Effector memory CD4-positive, alpha-beta T cell (primary cell): ENCODE results near the gene AFF1.
A peak's percentile ranks its signal among the peaks of the same experiment; 100 is the strongest.

ENCODE experiments used
- DNase-seq, 3 donors: peaks; one replicate each; pipeline ENCODE4 v3.0.0-alpha.2; 2020
- H3K27ac ChIP-seq: 2 replicates; pipeline ENCODE4 v1.7.0; 2013; ENCODE audit warnings: mild to moderate bottlenecking, low read length, moderate library complexity; ENCODE audit not compliant: insufficient read depth, poor library complexity, severe bottlenecking
- H3K27me3 ChIP-seq: replicated peaks from 2 replicates; pipeline ENCODE4 v1.7.0; 2013; ENCODE audit warnings: mild to moderate bottlenecking, low read length; ENCODE audit not compliant: insufficient read depth, control insufficient read depth, poor library complexity, severe bottlenecking
- H3K36me3 ChIP-seq: 2 replicates; pipeline ENCODE4 v1.7.0; 2013; ENCODE audit warnings: mild to moderate bottlenecking, low read length, moderate library complexity; ENCODE audit not compliant: control insufficient read depth, insufficient read depth
- H3K4me1 ChIP-seq: 2 replicates; pipeline ENCODE4 v1.7.0; 2013; ENCODE audit warnings: low read length, mild to moderate bottlenecking; ENCODE audit not compliant: control insufficient read depth, insufficient read depth, poor library complexity, severe bottlenecking
- H3K4me3 ChIP-seq: 2 replicates; pipeline ENCODE4 v1.7.0; 2013; ENCODE audit warnings: low read length, low read depth, mild to moderate bottlenecking; ENCODE audit not compliant: insufficient read depth, poor library complexity, severe bottlenecking
- H3K9me3 ChIP-seq: 2 replicates; pipeline ENCODE4 v1.7.0; 2013; ENCODE audit warnings: mild to moderate bottlenecking, low read length, moderate library complexity; ENCODE audit not compliant: control insufficient read depth

Gene AFF1

DNA sequence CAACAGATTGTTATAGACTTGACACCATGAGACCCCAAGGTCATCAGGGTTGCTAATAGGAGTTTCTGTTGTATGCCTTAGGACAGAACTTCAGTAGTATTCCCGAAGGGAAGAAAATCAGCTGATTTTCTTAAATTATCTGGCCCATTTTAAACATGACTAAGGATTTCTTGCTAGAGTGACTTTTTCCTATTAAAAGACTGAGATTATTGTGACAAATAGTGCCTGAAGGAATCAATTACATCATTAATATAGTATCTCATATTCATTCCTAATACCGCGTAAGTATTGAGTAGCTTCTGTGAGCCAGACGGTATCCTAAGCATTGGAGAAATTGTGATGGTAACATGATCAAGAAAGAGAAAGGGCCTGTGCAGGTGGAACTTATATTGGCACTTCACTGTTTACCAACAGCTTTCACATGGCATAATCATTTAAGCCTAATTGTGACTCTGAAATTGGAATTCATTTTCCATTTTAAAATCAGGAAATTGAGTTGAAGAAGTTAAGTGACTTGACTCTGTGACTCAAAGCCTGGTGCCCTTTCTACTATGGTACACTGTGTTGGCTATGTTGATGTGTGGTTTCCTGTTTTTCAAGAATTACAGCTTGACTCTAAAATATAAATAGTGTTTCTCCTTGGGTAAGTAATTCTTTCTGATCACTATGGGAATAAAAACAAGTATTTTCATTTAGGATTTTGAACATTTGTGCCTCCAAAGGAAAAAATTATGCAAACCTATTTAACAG, 4.1 kb downstream of the AFF1 start:
- Histone ChIP-seq H3K9me3 (no peaks in the 10 kb centered on the region), H3K36me3 (no peaks in the 10 kb centered on the region), H3K27ac (peak overlapping the region; percentile 58), H3K27me3 (no peaks in the 10 kb centered on the region), H3K4me3 (peak overlapping the region; percentile 29), H3K4me1 (peaks cover 39% of the 10 kb centered on the region)
- DNase-seq: no peak

DNA sequence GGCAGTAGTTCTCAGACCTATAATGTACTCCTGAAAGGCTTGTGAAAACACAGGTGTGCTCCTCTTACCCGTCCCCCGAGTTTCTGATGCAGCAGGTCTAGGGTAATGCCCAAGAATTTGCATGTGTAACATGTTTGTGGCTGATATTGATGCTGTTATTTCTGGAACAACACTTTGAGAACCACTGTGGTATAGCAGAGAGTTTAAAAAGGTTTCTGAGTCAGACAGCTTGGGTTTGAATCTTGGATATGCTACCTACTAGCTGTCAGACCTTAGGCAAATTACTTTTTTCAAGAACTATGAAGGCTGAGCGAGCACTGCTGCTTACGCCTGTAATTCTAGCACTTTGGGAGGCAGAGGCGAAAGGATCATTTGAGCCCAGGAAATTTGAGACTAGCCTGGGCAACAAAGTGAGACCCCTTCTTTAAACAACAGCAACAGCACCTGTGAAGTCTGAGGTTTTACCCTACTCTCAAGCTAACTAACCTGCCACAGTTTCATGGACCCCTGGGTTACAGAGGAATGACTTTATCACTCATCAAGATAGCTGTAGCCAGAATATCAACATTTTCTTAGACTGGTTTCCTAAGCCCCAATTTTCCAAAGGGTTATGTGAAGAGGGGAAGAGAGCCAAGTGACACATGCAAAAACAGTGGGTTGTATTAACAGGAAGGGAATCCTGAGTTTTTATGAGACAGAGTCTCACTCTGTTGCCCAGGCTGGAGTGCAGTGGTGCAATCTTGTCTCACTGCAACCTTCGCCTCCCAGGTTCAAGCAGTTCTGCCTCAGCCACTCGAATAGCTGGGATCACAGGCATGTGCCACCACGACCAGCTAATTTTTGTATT, 5.1 kb downstream of the AFF1 start:
- Histone ChIP-seq H3K4me1 (peaks cover 32% of the 10 kb centered on the region), H3K27ac (peak overlapping the region; percentile 58)
- no peak for DNase-seq

DNA sequence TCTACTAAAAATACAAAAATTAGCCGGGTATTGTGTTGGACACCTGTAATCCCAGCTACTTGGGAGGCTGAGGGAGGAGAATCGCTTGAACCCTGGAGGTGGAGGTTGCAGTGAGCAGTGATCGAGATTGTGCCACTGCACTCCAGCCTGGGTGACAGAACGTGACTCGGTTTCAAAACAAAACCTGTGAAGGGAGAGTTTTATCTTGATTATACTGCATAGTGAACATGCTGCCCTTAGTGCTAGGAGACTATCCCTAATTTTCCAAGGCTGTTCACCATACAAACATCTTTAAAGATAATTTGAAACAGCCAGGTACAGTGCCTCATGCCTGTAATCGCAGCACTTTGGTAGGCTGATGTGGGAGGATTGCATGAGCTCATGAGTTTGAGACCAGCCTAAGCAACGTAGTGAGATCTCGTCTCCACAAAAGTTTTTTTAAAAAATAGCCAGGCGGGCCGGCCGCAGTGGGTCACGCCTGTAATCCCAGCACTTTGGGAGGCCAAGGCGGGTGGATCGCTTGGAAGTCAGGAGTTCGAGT, 6.2 kb downstream of the AFF1 start:
- Histone ChIP-seq H3K27me3 (no peaks in the 10 kb centered on the region), H3K4me1 (peaks cover 34% of the 10 kb centered on the region), H3K4me3 (no peak overlapping the region), H3K36me3 (no peaks in the 10 kb centered on the region), H3K9me3 (no peaks in the 10 kb centered on the region), H3K27ac (no peak overlapping the region)
- DNase-seq: no peak

More for the DNA sequence above, 5.1 kb downstream of the AFF1 start:
- no peaks in the 10 kb centered on the region for H3K36me3 ChIP-seq
- H3K27me3 ChIP-seq: no peaks in the 10 kb centered on the region
- H3K4me3 ChIP-seq: peak overlapping the region; percentile 29
- H3K9me3 ChIP-seq: no peaks in the 10 kb centered on the region

DNA sequence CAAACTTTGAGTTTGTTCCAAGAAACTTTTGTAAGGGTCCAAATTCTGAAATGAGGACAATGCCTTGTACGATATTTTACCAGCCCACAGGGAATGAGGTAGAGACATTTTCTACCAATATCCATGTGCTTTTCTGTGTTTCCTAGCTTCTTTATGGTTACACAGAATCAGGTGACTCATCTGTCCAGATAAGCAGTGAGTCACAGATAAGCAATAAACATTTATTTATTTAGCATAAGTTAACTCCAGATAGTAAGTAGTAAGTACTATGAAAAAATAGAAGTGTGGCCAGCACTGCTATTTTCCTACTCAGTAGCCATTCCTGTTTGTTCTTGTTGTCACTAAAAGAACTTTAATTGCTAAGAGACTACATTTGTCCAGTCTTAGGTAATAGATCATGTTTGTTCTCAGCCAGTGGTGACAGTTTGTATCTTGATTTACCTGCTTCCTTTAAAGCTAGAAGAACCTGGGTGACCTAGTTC, 7.4 kb downstream of the AFF1 start:
- no peaks in the 10 kb centered on the region for H3K9me3 ChIP-seq
- DNase-seq: no peak
- peaks cover 35% of the 10 kb centered on the region for H3K4me1 ChIP-seq
- H3K4me3 ChIP-seq: no peak overlapping the region
- no peak overlapping the region for H3K27ac ChIP-seq
- no peaks in the 10 kb centered on the region for H3K27me3 ChIP-seq
- no peaks in the 10 kb centered on the region for H3K36me3 ChIP-seq

DNA sequence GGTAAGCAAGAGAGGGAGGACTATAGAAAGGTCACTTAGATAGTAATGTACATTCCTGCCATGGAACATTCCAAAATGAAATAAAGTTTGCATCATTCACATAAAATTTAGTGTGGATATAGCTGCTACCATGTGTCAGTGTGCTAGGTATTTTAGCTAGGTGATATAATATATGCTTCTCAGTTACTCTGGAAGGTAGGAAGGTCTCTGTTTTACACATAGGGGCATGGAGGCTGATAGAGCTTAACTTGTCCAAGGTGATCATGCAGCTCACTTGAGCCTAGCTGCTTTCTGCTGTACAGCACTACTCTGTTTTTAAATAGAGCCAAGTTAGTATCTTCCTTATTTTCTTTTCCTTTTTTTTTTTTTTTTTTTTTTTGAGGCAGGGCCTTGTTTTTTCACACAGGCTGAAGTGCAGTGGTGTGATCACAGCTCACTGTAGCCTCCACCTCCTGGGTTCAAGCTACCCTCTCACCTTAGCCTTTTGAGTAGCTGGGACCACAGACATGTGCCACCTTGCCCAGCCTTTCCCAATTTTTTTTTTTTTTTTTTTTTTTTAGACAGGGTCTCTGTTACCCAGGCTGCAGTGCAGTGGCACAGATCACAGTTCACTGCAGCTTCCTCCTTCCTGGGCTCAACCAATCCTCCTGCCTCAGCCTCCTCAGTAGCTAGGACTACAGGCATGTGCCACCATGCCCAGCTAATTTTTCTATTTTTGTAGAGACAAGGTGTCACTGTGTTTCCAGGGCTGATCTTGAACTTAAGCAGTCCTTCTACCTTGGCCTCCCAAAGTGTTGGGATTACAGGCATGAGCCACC, 10.4 kb downstream of the AFF1 start:
- H3K27ac ChIP-seq: no peak overlapping the region
- DNase-seq: no peak

DNA sequence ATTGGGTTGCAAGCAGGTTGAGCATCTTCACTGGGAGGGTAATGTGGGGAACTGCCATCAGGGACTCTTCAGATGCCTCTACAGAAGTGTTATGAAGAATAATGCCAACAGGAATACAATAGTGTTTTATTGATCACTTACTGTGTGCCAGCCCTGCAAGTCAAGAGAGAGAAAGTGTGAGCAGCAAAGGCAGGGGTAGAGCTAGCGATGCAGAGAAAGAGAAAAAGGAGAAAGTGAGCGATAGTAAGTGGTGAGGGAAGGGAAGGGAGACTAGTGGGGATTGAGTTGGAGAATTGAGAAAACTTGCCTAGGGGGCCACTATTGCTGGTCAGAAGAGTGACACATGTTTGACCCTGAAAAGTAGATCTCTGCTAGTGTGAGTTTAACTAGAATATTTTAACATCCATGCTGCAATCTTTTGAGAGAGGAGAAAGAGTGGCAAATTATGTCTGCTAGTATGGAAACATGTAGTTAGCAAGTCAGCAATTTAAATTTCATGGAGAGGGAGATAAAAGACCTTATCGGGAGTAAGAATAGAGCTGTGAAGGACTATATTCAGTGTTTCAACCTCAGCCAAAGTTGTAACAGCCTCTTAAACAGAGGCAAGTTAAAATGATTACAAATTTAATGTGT, 12.2 kb downstream of the AFF1 start:
- H3K4me1 ChIP-seq: peaks cover 17% of the 10 kb centered on the region
- no peak overlapping the region for H3K4me3 ChIP-seq
- DNase-seq: no peak
- H3K27me3 ChIP-seq: no peaks in the 10 kb centered on the region
- no peak overlapping the region for H3K27ac ChIP-seq
- no peaks in the 10 kb centered on the region for H3K9me3 ChIP-seq
- peaks cover 4% of the 10 kb centered on the region for H3K36me3 ChIP-seq

More for the DNA sequence above, 10.4 kb downstream of the AFF1 start:
- H3K27me3 ChIP-seq: no peaks in the 10 kb centered on the region
- no peak overlapping the region for H3K4me3 ChIP-seq
- H3K4me1 ChIP-seq: peaks cover 18% of the 10 kb centered on the region
- H3K36me3 ChIP-seq: peaks cover 4% of the 10 kb centered on the region
- no peaks in the 10 kb centered on the region for H3K9me3 ChIP-seq

DNA sequence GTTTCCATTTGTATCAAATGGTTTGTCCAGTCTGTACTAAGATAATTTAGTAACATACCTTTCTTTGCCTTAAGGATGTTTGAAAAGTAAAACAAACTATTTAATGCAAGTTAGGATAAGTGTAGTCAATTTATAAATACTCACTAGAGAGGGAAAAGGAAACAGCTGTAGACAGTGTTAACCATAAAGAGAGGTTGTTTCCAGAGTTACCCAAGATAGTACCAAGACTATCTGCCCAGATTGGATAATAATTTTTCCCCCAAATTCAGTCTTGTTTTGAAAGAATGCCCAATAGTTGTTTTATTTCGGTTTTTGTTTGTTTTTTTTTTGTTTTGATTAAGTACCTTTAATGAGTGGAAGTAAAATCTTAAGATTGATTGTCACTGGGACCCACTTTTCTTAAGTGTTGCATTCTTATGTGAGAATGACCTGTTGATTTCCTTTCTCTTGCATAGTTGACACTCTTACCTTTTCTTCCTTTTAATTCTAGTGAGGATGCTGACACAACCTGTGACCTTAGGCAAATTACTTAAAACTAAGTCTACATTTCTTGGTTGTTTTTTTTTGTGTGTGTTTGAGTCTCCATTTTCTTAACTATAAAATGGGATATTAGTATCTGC, 12.8 kb downstream of the AFF1 start:
- H3K9me3 ChIP-seq: no peaks in the 10 kb centered on the region
- peaks cover 4% of the 10 kb centered on the region for H3K36me3 ChIP-seq
- H3K4me1 ChIP-seq: peaks cover 17% of the 10 kb centered on the region
- no peak for DNase-seq
- H3K27me3 ChIP-seq: no peaks in the 10 kb centered on the region
- no peak overlapping the region for H3K4me3 ChIP-seq
- H3K27ac ChIP-seq: no peak overlapping the region

DNA sequence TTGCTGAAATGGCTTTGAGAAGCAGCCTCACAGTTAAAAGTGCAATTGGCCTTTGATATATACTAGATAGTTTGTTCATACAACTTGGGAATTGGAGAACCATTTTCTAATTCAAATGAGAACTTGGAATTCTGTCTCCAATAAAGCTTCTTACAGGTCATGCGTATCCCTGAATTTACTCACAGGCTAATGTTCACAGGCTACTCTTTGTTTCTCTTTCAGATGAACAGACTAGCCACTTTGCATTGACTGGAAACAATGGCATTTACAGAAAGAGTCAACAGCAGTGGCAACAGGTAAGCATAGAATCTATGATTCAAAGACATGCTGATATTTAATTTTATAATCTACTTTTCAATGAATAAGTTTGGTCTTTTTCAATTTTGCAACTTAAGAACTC, 13.5 kb downstream of the AFF1 start:
- Histone ChIP-seq H3K4me3 (no peak overlapping the region), H3K36me3 (peaks cover 4% of the 10 kb centered on the region), H3K27ac (no peak overlapping the region), H3K27me3 (no peaks in the 10 kb centered on the region), H3K9me3 (no peaks in the 10 kb centered on the region), H3K4me1 (peaks cover 12% of the 10 kb centered on the region)
- DNase-seq: no peak
